Measurements from ENCODE around the gene IL17RC.
"Not testable (repeated sequence)": the region's sequence is repeated elsewhere in the genome, so short reads cannot be mapped to it uniquely, and the experiment has no call there.

IL17RC gene

DNA sequence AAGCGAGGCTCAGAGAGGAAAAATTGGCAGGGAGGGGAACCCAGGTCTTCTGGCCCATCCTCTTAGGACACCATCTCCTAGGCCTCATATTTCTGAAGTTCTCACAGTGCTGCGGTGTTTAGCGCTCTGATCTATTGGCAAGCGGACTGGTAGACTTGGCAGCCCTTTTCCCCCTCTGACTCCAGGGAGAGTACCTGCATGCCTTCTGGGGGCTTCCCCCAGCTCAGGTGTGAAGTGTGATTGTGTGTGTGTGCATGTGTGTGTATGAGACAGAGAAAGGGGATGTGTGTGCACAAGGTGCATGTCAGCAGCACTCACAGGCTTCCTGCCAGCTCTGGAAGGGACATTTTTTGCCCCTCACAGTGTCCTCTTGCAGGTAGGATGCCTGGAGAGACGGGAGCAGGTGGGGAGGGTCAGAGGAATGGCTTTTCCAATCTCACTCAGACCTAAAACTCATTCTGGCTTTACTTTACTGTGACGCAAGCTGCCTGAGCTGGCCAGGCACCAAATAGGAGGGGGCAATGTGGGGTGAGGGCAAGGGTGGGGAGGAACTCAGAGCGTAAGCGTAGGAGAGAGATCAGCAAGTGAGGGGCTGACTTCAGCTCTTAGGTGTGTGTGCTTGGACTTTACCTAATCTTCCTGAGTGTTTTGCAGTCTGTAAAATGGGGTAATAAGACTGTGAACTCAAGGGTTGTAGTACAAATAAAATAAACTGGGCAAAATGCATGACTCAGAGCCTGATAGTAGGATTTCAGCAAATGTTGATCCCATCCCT, 18.2 kb upstream of the IL17RC start:
- H3K27ac ChIP-seq (replicated peaks; ENCODE audit: low read length): no peak overlapping the region

GRCh38 chr3:9899289-9899791, 17.6 kb upstream of the IL17RC start:
- H4K8ac ChIP-seq (ENCODE audit: low read depth, low read length): no peak overlapping the region
- no peak overlapping the region for H2BK15ac ChIP-seq (ENCODE audit: low read length)
- WGBS, 2 donors (ENCODE audit: extremely low coverage in 2 of 2, insufficient read length in 2 of 2, insufficient replicate concordance in 1 of 2): no CpG with 5 or more reads among the region's 3 CpGs
- no peak for DNase-seq (ENCODE audit: low spot score)
- no peak overlapping the region for H2AFZ ChIP-seq (ENCODE audit: low read length)
- H2BK120ac ChIP-seq (ENCODE audit: low read depth, low read length): no peak overlapping the region
- no peak overlapping the region for H2AK5ac ChIP-seq (ENCODE audit: low read depth, low read length)
- H2BK5ac ChIP-seq (ENCODE audit: low read length): no peak overlapping the region
- H2BK12ac ChIP-seq (ENCODE audit: low read length): no peak overlapping the region
- H3K27ac ChIP-seq (replicated peaks; ENCODE audit: low read length): no peak overlapping the region
- H3K4me2 ChIP-seq (ENCODE audit: insufficient read depth, low read length, poor library complexity, severe bottlenecking): no peak overlapping the region
- H3K36me3 ChIP-seq (replicated peaks in 1 of 2; ENCODE audit: control insufficient read depth in 2 of 2, insufficient read depth in 2 of 2, low read length in 2 of 2): peaks cover 0 to 12% of the 10 kb centered on the region in 2 donors
- no peak overlapping the region for H3K9ac ChIP-seq (ENCODE audit: low read depth, low read length, poor library complexity)
- H3K14ac ChIP-seq (ENCODE audit: low read length): no peak overlapping the region
- H3K27me3 ChIP-seq (ENCODE audit: control insufficient read depth in 3 of 3, insufficient read depth in 3 of 3, low read depth in 1 of 3, low read length in 3 of 3): no peaks in the 10 kb centered on the region
- peaks cover 3 to 4% of the 10 kb centered on the region in 2 donors for H3K4me1 ChIP-seq (ENCODE audit: control insufficient read depth in 2 of 2, insufficient read depth in 1 of 2, low read depth in 1 of 2, low read length in 2 of 2)
- no peak overlapping the region for H3K4me3 ChIP-seq (ENCODE audit: low read length in 2 of 2)
- H3K23ac ChIP-seq (ENCODE audit: low read depth, low read length, poor library complexity): no peak overlapping the region
- H3K18ac ChIP-seq (ENCODE audit: low read length): no peak overlapping the region
- no peak overlapping the region for H4K91ac ChIP-seq (ENCODE audit: low read depth, low read length, poor library complexity)
- no peaks in the 10 kb centered on the region for H3K79me1 ChIP-seq (ENCODE audit: low read depth, low read length)
- H3K4ac ChIP-seq (ENCODE audit: low read length): no peak overlapping the region
- H3K9me3 ChIP-seq (replicated peaks in 1 of 2; ENCODE audit: control insufficient read depth in 2 of 2, insufficient read depth in 1 of 2, low read depth in 1 of 2, low read length in 2 of 2): no peaks in the 10 kb centered on the region

More for the DNA sequence above, 18.2 kb upstream of the IL17RC start:
- H2BK12ac ChIP-seq (ENCODE audit: low read length): no peak overlapping the region
- no CpG with 5 or more reads among the region's 8 CpGs for WGBS, 2 donors (ENCODE audit: extremely low coverage in 2 of 2, insufficient read length in 2 of 2, insufficient replicate concordance in 1 of 2)
- H2AK5ac ChIP-seq (ENCODE audit: low read depth, low read length): no peak overlapping the region
- no peak overlapping the region for H2BK15ac ChIP-seq (ENCODE audit: low read length)
- no peak overlapping the region for H3K18ac ChIP-seq (ENCODE audit: low read length)
- no peak overlapping the region for H3K9ac ChIP-seq (ENCODE audit: low read depth, low read length, poor library complexity)
- no peak overlapping the region for H3K23ac ChIP-seq (ENCODE audit: low read depth, low read length, poor library complexity)
- no peak overlapping the region for H4K91ac ChIP-seq (ENCODE audit: low read depth, low read length, poor library complexity)
- no peak overlapping the region for H3K14ac ChIP-seq (ENCODE audit: low read length)
- H3K4me2 ChIP-seq (ENCODE audit: insufficient read depth, low read length, poor library complexity, severe bottlenecking): no peak overlapping the region
- H2BK120ac ChIP-seq (ENCODE audit: low read depth, low read length): no peak overlapping the region
- H2BK5ac ChIP-seq (ENCODE audit: low read length): no peak overlapping the region
- DNase-seq (ENCODE audit: low spot score): no peak
- H3K9me3 ChIP-seq (replicated peaks in 1 of 2; ENCODE audit: control insufficient read depth in 2 of 2, insufficient read depth in 1 of 2, low read depth in 1 of 2, low read length in 2 of 2): no peaks in the 10 kb centered on the region
- peaks cover 2 to 18% of the 10 kb centered on the region in 2 donors for H3K36me3 ChIP-seq (replicated peaks in 1 of 2; ENCODE audit: control insufficient read depth in 2 of 2, insufficient read depth in 2 of 2, low read length in 2 of 2)
- H3K79me1 ChIP-seq (ENCODE audit: low read depth, low read length): no peaks in the 10 kb centered on the region
- H3K4me3 ChIP-seq (ENCODE audit: low read length in 2 of 2): no peak overlapping the region
- no peaks in the 10 kb centered on the region for H3K27me3 ChIP-seq (ENCODE audit: control insufficient read depth in 3 of 3, insufficient read depth in 3 of 3, low read depth in 1 of 3, low read length in 3 of 3)
- H4K8ac ChIP-seq (ENCODE audit: low read depth, low read length): no peak overlapping the region
- H3K4ac ChIP-seq (ENCODE audit: low read length): no peak overlapping the region
- no peak overlapping the region for H2AFZ ChIP-seq (ENCODE audit: low read length)
- H3K4me1 ChIP-seq (ENCODE audit: control insufficient read depth in 2 of 2, insufficient read depth in 1 of 2, low read depth in 1 of 2, low read length in 2 of 2): peaks cover 3 to 4% of the 10 kb centered on the region in 2 donors

DNA sequence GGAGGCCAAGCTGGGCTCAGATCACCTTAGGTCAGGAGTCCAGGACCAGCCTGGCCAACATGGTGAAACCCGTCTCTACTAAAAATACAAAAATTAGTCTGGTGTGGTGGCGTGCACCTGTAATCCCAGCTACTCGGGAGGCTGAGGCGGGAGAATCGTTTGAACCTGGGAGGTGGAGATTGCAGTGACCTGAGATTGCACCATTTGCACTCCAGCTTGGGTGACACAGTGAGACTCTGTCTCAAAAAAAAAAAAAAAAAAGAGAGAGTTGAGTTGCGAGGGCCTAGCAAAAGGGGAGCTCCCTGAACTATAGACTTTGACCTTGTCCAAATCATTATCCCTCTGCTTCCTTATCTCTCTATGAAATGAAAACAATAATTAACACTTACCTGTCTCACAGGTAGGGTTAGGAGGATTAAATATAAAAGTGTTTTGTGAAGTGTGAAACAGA, 15.9 kb upstream of the IL17RC start:
- H3K27me3 ChIP-seq (ENCODE audit: control insufficient read depth in 3 of 3, insufficient read depth in 3 of 3, low read depth in 1 of 3, low read length in 3 of 3); H3K9ac ChIP-seq (ENCODE audit: low read depth, low read length, poor library complexity); H2AFZ ChIP-seq (ENCODE audit: low read length); H3K79me1 ChIP-seq (ENCODE audit: low read depth, low read length); H3K4ac ChIP-seq (ENCODE audit: low read length); DNase-seq (ENCODE audit: low spot score); H2BK15ac ChIP-seq (ENCODE audit: low read length); H3K14ac ChIP-seq (ENCODE audit: low read length); H3K4me1 ChIP-seq (ENCODE audit: control insufficient read depth in 2 of 2, insufficient read depth in 1 of 2, low read depth in 1 of 2, low read length in 2 of 2); H2BK5ac ChIP-seq (ENCODE audit: low read length); H3K9me3 ChIP-seq (replicated peaks in 1 of 2; ENCODE audit: control insufficient read depth in 2 of 2, insufficient read depth in 1 of 2, low read depth in 1 of 2, low read length in 2 of 2); H4K91ac ChIP-seq (ENCODE audit: low read depth, low read length, poor library complexity); H3K4me3 ChIP-seq (ENCODE audit: low read length in 2 of 2); H3K18ac ChIP-seq (ENCODE audit: low read length); H2BK12ac ChIP-seq (ENCODE audit: low read length); H3K23ac ChIP-seq (ENCODE audit: low read depth, low read length, poor library complexity); H3K4me2 ChIP-seq (ENCODE audit: insufficient read depth, low read length, poor library complexity, severe bottlenecking); H3K36me3 ChIP-seq (replicated peaks in 1 of 2; ENCODE audit: control insufficient read depth in 2 of 2, insufficient read depth in 2 of 2, low read length in 2 of 2); H4K8ac ChIP-seq (ENCODE audit: low read depth, low read length); H3K27ac ChIP-seq (replicated peaks; ENCODE audit: low read length); H2BK120ac ChIP-seq (ENCODE audit: low read depth, low read length); H2AK5ac ChIP-seq (ENCODE audit: low read depth, low read length): not testable (repeated sequence)
- WGBS, 2 donors (ENCODE audit: extremely low coverage in 2 of 2, insufficient read length in 2 of 2, insufficient replicate concordance in 1 of 2): no CpG with 5 or more reads among the region's 6 CpGs

GRCh38 chr3:9901967-9902366, 14.9 kb upstream of the IL17RC start:
- Histone ChIP-seq H3K14ac (ENCODE audit: low read length) (no peak overlapping the region), H3K9me3 (replicated peaks in 1 of 2; ENCODE audit: control insufficient read depth in 2 of 2, insufficient read depth in 1 of 2, low read depth in 1 of 2, low read length in 2 of 2) (no peaks in the 10 kb centered on the region), H3K9ac (ENCODE audit: low read depth, low read length, poor library complexity) (no peak overlapping the region), H3K4me3 (ENCODE audit: low read length in 2 of 2) (no peak overlapping the region), H4K91ac (ENCODE audit: low read depth, low read length, poor library complexity) (no peak overlapping the region), H3K4me1 (ENCODE audit: control insufficient read depth in 2 of 2, insufficient read depth in 1 of 2, low read depth in 1 of 2, low read length in 2 of 2) (peaks cover 3 to 4% of the 10 kb centered on the region in 2 donors), H2AFZ (ENCODE audit: low read length) (no peak overlapping the region), H2BK5ac (ENCODE audit: low read length) (no peak overlapping the region), H3K36me3 (replicated peaks in 1 of 2; ENCODE audit: control insufficient read depth in 2 of 2, insufficient read depth in 2 of 2, low read length in 2 of 2) (no peaks in the 10 kb centered on the region), H3K18ac (ENCODE audit: low read length) (no peak overlapping the region), H3K27ac (replicated peaks; ENCODE audit: low read length) (no peak overlapping the region), H2BK15ac (ENCODE audit: low read length) (no peak overlapping the region), H3K4me2 (ENCODE audit: insufficient read depth, low read length, poor library complexity, severe bottlenecking) (no peak overlapping the region), H2BK12ac (ENCODE audit: low read length) (no peak overlapping the region), H3K4ac (ENCODE audit: low read length) (no peak overlapping the region), H4K8ac (ENCODE audit: low read depth, low read length) (no peak overlapping the region), H3K27me3 (ENCODE audit: control insufficient read depth in 3 of 3, insufficient read depth in 3 of 3, low read depth in 1 of 3, low read length in 3 of 3) (no peaks in the 10 kb centered on the region), H2AK5ac (ENCODE audit: low read depth, low read length) (no peak overlapping the region), H3K23ac (ENCODE audit: low read depth, low read length, poor library complexity) (no peak overlapping the region), H3K79me1 (ENCODE audit: low read depth, low read length) (no peaks in the 10 kb centered on the region), H2BK120ac (ENCODE audit: low read depth, low read length) (no peak overlapping the region)
- no peak for DNase-seq (ENCODE audit: low spot score)
- WGBS, 2 donors (ENCODE audit: extremely low coverage in 2 of 2, insufficient read length in 2 of 2, insufficient replicate concordance in 1 of 2): no CpG with 5 or more reads among the region's 5 CpGs
